ENCODE results near the gene CCNQ. TPM values are rescaled to one million over a fixed set of nuclear protein-coding genes. Genes with fewer than 3 reads are reported as not detected.

Gene CCNQ
- total RNA-seq, 1 donor = 38.9 TPM

GRCh38 chrX:153565996-153566580 is 32.9 kb downstream of the CCNQ start:
- TF ChIP-seq CTCF (IDR thresholded peaks at IDR 0.05; ENCODE audit: insufficient read depth, low read depth, low read length) = no peak
- no peak overlapping the region for H3K4me3 ChIP-seq (ENCODE audit: low read depth, low read length)
- DNase-seq (ENCODE audit: low read depth) = no peak

- H3K4me3 ChIP-seq (ENCODE audit: low read depth, low read length) = no peak overlapping the region
- TF ChIP-seq CTCF (IDR thresholded peaks at IDR 0.05; ENCODE audit: insufficient read depth, low read depth, low read length) = no peak
- DNase-seq (ENCODE audit: low read depth) = peak; percentile 36
Measured at GRCh38 chrX:153564047-153564606, 34.8 kb downstream of the CCNQ start.

- no peak for DNase-seq (ENCODE audit: low read depth)
- no peak for TF ChIP-seq CTCF (IDR thresholded peaks at IDR 0.05; ENCODE audit: insufficient read depth, low read depth, low read length)
Measured at GRCh38 chrX:153562546-153562945, 36.4 kb downstream of the CCNQ start.

GRCh38 chrX:153561337-153561736 is 37.6 kb downstream of the CCNQ start:
- TF ChIP-seq CTCF (IDR thresholded peaks at IDR 0.05; ENCODE audit: insufficient read depth, low read depth, low read length) = no peak
- DNase-seq (ENCODE audit: low read depth) = no peak
- no peak overlapping the region for H3K4me3 ChIP-seq (ENCODE audit: low read depth, low read length)

More at GRCh38 chrX:153562546-153562945, 36.4 kb downstream of the CCNQ start:
- no peak overlapping the region for H3K4me3 ChIP-seq (ENCODE audit: low read depth, low read length)

GRCh38 chrX:153560466-153560865 is 38.5 kb downstream of the CCNQ start:
- DNase-seq (ENCODE audit: low read depth) = no peak
- no peak overlapping the region for H3K4me3 ChIP-seq (ENCODE audit: low read depth, low read length)
- no peak for TF ChIP-seq CTCF (IDR thresholded peaks at IDR 0.05; ENCODE audit: insufficient read depth, low read depth, low read length)

GRCh38 chrX:153560000-153560399 is 38.9 kb downstream of the CCNQ start:
- DNase-seq (ENCODE audit: low read depth) = peak; percentile 25
- no peak overlapping the region for H3K4me3 ChIP-seq (ENCODE audit: low read depth, low read length)
- TF ChIP-seq CTCF (IDR thresholded peaks at IDR 0.05; ENCODE audit: insufficient read depth, low read depth, low read length) = no peak

All from fibroblast of villous mesenchyme (primary cell).